K562 (cell line): ENCODE results near the gene PODNL1. TPM values are rescaled to one million over a fixed set of nuclear protein-coding genes. Genes with fewer than 3 reads are reported as not detected.

ENCODE experiments used
- ARID2 ChIP-seq: fragments of 450-650 bp; IDR thresholded peaks from 2 replicates; pipeline ENCODE4 v1.6.1; 2017; ENCODE audit warnings: antibody characterized with exemption, mild to moderate bottlenecking
- BRD4 ChIP-seq: fragments of 200-600 bp; sonication (generic); IDR thresholded peaks from 2 replicates; pipeline ENCODE4 v1.6.1; 2017; ENCODE audit warnings: inconsistent platforms
- CBX2 ChIP-seq: fragments of 200-600 bp; sonication (generic); IDR thresholded peaks from one replicate; pipeline ENCODE4 v1.6.1; 2012; ENCODE audit warnings: mild to moderate bottlenecking, low read length, inconsistent platforms; ENCODE audit not compliant: insufficient read depth, poor library complexity, severe bottlenecking
- CTCFL ChIP-seq: IDR thresholded peaks from 2 replicates; pipeline ENCODE4 v1.6.1; 2011; ENCODE audit warnings: borderline replicate concordance, low read depth, mild to moderate bottlenecking, moderate library complexity, low read length; ENCODE audit not compliant: insufficient read depth, poor library complexity, severe bottlenecking
- HMGN3 ChIP-seq: IDR thresholded peaks from 2 replicates; pipeline ENCODE4 v1.6.1; 2011; ENCODE audit warnings: borderline replicate concordance, low read depth, mild to moderate bottlenecking, mixed read lengths, low read length; ENCODE audit not compliant: insufficient read length; ENCODE audit errors: extremely low read depth
- MLLT1 ChIP-seq, 2 experiments: fragments of 450-650 bp; IDR thresholded peaks; 2 replicates each; pipeline ENCODE4 v1.6.1; 2016
- MTA1 ChIP-seq: fragments of 450-650 bp; IDR thresholded peaks from 2 replicates; pipeline ENCODE4 v1.6.1; 2017; ENCODE audit warnings: borderline replicate concordance
- RBM25 ChIP-seq: fragments of 200-400 bp; formaldehyde crosslinking; IDR thresholded peaks from 2 replicates; pipeline ENCODE4 v1.6.1; 2018; ENCODE audit warnings: low read length, low read depth, moderate library complexity; ENCODE audit not compliant: severe bottlenecking
- SMC3 ChIP-seq: conservative IDR thresholded peaks from 2 replicates; pipeline ENCODE4 v1.6.1; 2011; ENCODE audit warnings: low read depth, low read length, improper control_type of control experiment; ENCODE audit not compliant: insufficient read depth
- ZNF23 ChIP-seq: fragments of 250-450 bp; sonication (Bioruptor Pico); IDR thresholded peaks from 2 replicates; pipeline ENCODE4 v1.4.0; 2020; ENCODE audit warnings: mild to moderate bottlenecking
- ZNF318 ChIP-seq, 2 experiments: fragments of 450-650 bp; IDR thresholded peaks; 2 replicates each; pipeline ENCODE4 v1.6.1; 2016; ENCODE audit warnings: mild to moderate bottlenecking in 2 of 2, borderline replicate concordance in 1 of 2, low read depth in 1 of 2, moderate library complexity in 1 of 2
- ZNF707 ChIP-seq: fragments of 250-450 bp; sonication (Bioruptor Pico); conservative IDR thresholded peaks from 2 replicates; pipeline ENCODE4 v1.8.0; 2022; ENCODE audit warnings: inconsistent platforms, mild to moderate bottlenecking, moderate library complexity
- polyA plus RNA-seq, 8 experiments: library from polyadenylated mRNA; depleted of rRNA in 4 of 8; stranded (reverse) in 5 of 8; unstranded in 3 of 8; fragments of >200 nt; fragmentation: Nextera tagmentation in 2 of 8; fragmentation: Illumina TruSeq in 1 of 8; extraction: Ambion mirVana in 2 of 8; extraction: Trizol in 1 of 8; gene quantifications; 2 replicates each; pipeline versions ENCODE4 v1.2.1 to v1.2.3, GENCODE V29; 2011 to 2014; ENCODE audit warnings: inconsistent platforms in 1 of 8, missing spikeins in 1 of 8
- total RNA-seq, 7 experiments: library from RNA; depleted of rRNA in 6 of 7; stranded (reverse); fragments of >200 nt in 6 of 7; fragmentation: Illumina TruSeq in 2 of 7; extraction: Trizol in 2 of 7; gene quantifications; 2 replicates each; pipeline versions ENCODE4 v1.2.1 to v1.2.3, GENCODE V29; 2011 to 2021; ENCODE audit warnings: low replicate concordance in 1 of 7

Gene PODNL1
- total and polyA plus RNA-seq, 9 of the 15 experiments (the other 6 are each of a cell fraction or from before 2014, with no cell fraction given), result 0.18 to 0.47 (median 0.23) TPM; not detected in 3

- no peak for TF ChIP-seq ZNF318 (IDR thresholded peaks at IDR 0.05; ENCODE audit: borderline replicate concordance in 1 of 2, low read depth in 1 of 2)
- no peak for TF ChIP-seq BRD4
- no peak for TF ChIP-seq ARID2
- TF ChIP-seq MLLT1 (IDR thresholded peaks at IDR 0.05), result no peak
- TF ChIP-seq CBX2, result no peak
- TF ChIP-seq RBM25, result peak; percentile 22
- TF ChIP-seq ZNF23 (CRISPR knock-in tag), result no peak
- no peak for TF ChIP-seq HMGN3
- no peak for TF ChIP-seq CTCFL
- no peak for TF ChIP-seq ZNF707 (CRISPR knock-in tag)
- TF ChIP-seq MTA1, result no peak
- TF ChIP-seq SMC3, result no peak
Measured at GRCh38 chr19:13920940-13921747, 17.1 kb downstream of the PODNL1 start (continued).
